Measurements from ENCODE around the gene DCLK2.

Gene DCLK2

DNA sequence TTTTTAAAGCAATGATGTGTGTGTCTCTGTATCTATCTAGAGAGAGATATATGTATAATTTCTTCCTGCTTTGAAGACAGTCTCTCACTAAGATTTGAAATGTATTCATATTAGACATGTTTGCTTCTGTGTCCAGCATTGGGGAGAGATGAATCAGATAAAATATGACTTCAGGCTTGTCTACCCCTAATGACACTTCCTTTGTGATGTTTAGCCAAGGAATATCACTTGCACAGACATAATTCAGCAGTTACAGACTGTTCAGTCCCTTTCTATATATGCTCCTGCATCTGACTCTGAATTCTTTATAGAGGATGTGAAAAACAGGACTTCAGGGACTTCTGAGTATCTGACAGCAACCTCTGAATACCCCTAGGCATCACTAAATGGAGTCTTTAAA, 158.4 kb downstream of the DCLK2 start:
- DNase-seq (ENCODE audit: low read depth in 1 of 2, low spot score in 1 of 2): no peak

GRCh38 chr4:150237110-150237872, 159.0 kb downstream of the DCLK2 start:
- DNase-seq (ENCODE audit: low read depth in 1 of 2, low spot score in 1 of 2): no peak

DNA sequence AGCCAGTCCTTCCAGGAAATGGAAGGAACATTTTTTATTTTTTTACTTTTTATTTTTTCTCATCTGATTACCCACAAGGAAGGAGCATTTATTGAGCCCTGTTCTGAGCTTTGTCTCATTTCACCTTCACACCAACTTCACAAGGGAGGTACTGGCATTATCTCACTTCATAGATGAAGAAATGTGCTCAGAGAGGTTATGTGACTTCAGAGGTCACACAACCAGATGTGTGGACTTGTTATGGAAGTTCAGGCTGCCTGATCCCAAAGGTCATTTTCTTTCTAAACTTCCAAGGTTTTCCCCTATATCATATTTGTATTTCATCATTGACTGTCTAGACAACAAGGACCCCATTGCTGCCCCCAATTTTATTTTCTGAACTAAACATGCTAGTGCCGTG, 160.3 kb downstream of the DCLK2 start:
- no peak for DNase-seq (ENCODE audit: low read depth in 1 of 2, low spot score in 1 of 2)

- DNase-seq (ENCODE audit: low read depth in 1 of 2, low spot score in 1 of 2): no peak
Measured at GRCh38 chr4:150240011-150240410, 161.8 kb downstream of the DCLK2 start.

- DNase-seq (ENCODE audit: low read depth in 1 of 2, low spot score in 1 of 2): no peak
Measured at GRCh38 chr4:150242820-150243458, 164.7 kb downstream of the DCLK2 start.

DNA sequence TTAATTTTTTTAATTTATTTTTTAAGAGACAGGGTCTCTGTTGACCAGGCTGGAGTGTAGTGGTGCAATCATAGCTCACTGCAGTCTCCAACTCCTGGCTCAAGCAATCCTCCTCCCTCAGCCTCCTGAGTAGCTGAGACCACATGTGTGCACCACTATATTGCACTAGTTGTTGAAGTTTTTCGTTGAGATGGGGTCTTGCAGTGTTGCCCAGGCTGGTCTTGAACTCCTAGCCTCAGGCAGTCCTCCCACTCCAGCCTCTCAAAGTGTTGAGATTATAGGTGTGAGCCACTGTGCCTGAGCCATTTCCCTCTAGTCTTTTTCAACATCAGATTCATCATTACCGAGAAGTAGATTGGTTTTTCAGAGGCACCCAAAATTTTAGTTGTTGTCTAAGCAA, 165.7 kb downstream of the DCLK2 start:
- DNase-seq (ENCODE audit: low read depth in 1 of 2, low spot score in 1 of 2): no peak

- DNase-seq (ENCODE audit: low read depth in 1 of 2, low spot score in 1 of 2): no peak
Measured at GRCh38 chr4:150244600-150244999, 166.4 kb downstream of the DCLK2 start.

DNA sequence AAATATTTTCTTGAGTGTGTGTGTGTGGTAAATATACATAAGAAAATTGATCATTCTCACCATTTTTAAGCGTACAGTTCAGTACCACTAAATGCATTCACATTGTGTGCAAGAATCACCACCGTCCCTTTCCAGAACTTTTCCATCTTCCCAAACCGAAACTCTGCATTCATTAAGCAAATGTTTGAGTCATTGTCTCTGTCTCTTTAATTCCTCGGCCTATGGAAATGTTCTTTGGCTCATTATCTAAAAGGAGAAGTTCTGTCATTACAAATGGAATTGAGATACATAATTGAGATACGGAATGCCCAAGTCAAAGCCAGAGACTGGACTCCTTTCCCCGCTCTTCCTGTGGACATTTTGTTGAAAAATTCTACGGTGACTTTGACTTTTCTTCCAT, 168.9 kb downstream of the DCLK2 start:
- no peak for DNase-seq (ENCODE audit: low read depth in 1 of 2, low spot score in 1 of 2)

GRCh38 chr4:150248181-150248580, 169.9 kb downstream of the DCLK2 start:
- DNase-seq (ENCODE audit: low read depth in 1 of 2, low spot score in 1 of 2): no peak

GRCh38 chr4:150250293-150250997, 172.2 kb downstream of the DCLK2 start:
- DNase-seq (ENCODE audit: low read depth in 1 of 2, low spot score in 1 of 2): no peak

DNA sequence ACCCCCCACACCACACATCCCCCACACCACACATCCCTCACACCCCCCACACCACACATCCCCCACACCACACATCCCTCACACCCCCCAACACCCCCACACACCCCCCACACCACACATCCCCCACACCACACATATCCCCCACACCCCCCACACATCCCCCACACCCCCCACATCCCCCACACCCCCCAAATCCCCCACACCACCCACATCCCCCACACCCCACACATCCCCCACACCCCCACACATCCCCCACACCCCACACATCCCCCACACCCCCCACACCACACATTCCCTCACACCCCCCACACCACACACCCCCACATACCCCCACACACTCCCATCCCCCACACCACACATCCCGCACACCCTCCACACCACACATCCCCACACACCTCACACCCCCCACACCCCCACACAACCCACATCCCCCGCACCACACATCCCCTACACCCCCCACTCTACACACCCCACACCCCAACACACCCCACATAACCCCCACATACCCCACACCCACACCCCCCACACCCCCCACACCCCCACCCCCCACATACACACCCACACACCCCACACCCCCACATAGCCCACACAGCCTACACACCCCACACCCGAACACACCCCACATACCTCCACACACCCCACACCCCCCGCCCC, 172.9 kb downstream of the DCLK2 start:
- DNase-seq (ENCODE audit: low read depth in 1 of 2, low spot score in 1 of 2): no peak

GRCh38 chr4:150251752-150252190, 173.5 kb downstream of the DCLK2 start:
- DNase-seq (ENCODE audit: low read depth in 1 of 2, low spot score in 1 of 2): no peak

- no peak for DNase-seq (ENCODE audit: low read depth in 1 of 2, low spot score in 1 of 2)
Measured at GRCh38 chr4:150252306-150252705, 174.1 kb downstream of the DCLK2 start.

DNA sequence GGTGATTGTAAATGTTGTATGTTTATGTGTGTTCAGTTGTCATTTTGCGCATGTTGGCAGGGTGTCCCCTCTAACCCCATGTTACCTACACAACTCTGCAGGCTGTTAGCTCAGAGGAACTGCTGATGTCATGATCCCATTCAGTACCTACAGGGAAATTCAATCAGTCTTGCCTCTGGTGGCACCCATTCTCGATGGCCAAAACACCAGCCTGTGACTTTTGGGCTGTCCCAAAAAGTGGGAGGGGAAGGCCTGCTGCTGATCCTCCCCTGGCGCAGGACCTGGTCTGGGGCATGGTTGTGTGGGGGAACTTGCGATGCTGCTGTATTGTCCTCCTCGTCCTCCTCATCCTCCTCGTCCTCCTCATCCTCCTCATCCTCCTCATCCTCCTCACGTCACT, 174.5 kb downstream of the DCLK2 start:
- no peak for DNase-seq (ENCODE audit: low read depth in 1 of 2, low spot score in 1 of 2)

GRCh38 chr4:150253416-150253815, 175.2 kb downstream of the DCLK2 start:
- DNase-seq (ENCODE audit: low read depth in 1 of 2, low spot score in 1 of 2): no peak

- DNase-seq (ENCODE audit: low read depth in 1 of 2, low spot score in 1 of 2): no peak
Measured at GRCh38 chr4:150253965-150254630, 175.9 kb downstream of the DCLK2 start.

DNA sequence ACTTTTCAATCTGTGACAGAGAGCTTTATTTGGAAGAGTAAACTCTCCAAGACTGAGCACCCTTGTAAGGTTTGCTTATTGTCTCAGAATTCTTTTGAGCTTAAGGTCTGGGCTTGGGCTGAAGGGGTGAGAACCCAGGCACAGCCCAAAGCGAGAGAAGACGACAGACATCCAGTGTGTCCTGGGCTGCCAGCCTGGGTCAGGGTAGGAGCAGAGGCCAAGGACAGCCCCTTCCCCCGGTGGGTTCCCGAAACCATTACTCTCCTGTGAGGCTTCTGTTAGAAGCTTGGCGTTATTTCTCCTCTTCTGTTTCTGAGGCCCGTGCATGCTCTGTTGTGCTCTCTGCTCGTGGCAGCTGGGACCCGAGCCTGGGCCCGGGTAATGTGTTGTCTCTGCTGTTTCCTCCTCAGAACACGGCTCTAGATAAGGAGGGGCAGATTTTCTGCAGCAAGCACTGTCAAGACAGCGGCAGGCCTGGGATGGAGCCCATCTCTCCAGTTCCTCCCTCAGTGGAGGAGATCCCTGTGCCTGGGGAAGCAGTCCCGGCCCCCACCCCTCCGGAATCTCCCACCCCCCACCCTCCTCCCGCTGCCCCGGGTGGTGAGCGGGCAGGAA, 177.5 kb downstream of the DCLK2 start:
- no peak for DNase-seq (ENCODE audit: low read depth in 1 of 2, low spot score in 1 of 2)

DNA sequence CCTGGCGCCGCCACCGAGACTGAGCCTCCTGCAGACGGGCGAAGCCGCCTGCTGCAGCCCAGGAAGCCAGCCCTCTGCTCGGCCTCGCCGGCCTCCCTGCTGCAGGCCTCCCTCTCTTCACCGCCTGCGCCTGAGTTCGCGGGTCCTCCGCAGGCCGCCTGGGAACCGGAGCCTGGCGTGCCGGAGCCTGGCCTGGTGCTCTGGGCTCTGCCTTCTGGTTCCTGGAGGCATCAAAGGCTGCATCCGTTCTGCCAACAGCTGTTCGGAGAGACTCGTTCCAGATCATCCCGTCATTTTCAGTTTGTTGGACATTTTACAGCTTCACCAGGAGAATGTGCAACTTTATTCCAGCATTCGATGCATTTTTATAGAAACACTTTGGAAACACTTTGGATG, 178.0 kb downstream of the DCLK2 start:
- DNase-seq (ENCODE audit: low read depth in 1 of 2, low spot score in 1 of 2): no peak

GRCh38 chr4:150256841-150257730, 178.8 kb downstream of the DCLK2 start:
- DNase-seq (ENCODE audit: low read depth in 1 of 2, low spot score in 1 of 2): no peak

DNA sequence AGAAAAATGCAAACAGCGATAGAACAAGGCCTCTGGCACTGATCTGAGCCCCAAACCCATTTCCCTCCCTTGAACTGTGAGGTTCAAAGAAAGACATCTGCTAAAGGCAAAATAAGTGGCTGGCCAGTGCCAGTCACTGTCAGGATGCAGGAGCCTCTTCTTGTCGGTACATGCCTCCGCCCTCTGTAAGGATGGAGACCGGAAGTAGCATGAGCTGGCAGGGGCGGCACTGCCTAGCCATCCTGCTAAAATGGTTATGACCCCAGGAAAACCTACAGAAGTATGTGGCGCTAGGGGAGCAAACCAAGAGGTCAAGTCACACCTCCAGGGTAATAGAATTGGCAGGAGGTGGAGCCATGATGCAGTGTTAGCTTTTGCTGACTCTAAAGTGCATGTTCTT, 180.3 kb downstream of the DCLK2 start:
- no peak for DNase-seq (ENCODE audit: low read depth in 1 of 2, low spot score in 1 of 2)
